ENCODE results near the gene OGFOD3.

The OGFOD3 gene

DNA sequence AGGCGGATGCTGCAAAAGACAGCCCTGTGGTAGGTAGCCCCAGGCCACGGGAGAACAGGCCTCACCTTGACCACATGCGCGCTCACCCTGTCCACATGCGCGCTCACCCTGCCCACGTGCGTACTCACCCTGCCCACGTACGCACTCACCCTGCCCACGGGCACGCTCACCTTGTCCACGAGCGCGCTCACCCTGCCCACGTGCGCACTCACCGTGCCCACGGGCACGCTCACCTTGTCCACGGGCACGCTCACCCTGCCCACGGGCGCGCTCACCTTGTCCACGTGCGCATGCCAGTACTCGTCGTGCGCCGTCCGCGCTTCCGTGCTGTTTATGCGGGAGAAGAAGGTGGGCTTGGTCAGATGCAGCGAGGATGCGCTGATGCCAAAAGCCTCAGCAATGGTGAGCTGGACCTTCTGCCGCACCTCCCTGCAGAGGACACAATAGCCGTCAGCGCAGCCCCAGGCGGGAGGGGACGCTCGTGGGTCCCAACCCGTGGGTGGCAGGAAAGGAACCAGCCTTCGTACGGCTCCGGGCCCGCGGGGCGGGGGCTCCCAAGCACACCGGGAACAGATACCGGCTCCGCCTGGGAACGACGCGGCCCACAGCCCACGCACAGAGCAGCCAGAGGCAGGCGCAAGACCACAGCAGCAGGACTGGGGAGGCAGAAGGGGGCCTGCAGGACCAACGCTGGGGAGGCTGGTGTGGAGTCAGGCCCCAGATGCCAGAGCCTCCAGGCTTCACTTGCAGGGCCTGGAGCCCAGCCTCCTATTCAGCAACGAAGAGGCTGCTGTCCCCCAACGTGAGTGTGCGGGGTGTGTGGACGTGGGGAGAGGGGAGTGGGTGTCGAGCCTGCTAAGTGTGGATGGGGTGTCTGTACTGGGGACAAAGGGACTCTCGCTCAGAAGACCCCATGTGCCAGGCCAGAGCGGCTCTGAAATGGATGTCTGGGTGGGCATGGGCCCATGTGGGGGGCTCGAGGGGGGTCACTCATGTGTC, 14.4 kb downstream of the OGFOD3 start:
- DNase-seq = no peak

DNA sequence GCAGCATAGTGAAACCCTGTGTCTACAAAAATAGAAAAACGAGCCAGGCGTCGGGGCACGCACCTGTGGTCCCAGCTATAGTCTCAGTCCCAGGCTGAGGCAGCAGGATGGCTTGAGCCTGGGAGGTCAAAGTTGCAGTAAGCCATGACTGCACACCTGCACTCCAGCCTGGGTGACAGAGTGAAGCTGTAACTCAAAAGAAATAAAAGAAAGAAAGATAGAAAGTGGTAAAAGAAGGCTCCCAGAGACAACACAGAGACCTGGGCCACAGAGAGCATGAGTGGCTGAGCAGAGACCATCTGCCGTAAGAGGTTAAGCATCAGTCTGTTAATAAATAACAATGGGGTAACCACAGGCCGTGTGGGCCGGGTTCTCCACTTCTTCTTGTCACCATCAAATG, 15.5 kb downstream of the OGFOD3 start:
- peak; percentile 88 for DNase-seq

DNA sequence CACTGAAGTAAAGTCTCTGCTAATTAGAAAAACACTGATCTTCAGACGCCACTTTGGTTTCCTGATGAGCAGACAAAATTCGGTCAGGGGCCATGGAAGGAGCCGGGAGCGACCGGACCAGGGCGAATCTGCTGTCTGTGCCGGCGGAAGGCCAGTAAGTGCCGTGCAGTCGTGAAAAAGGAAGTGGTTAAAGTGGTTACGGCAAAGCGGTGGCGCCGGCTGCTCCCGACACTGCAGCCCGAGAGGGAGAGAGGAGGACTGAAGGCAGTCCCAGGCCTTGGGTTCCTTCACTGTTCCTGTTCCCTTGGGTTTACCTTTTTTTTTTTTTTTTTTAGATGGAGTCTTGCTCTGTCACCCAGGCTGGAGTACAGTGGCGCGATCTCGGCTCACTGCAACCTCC, 17.6 kb downstream of the OGFOD3 start:
- peak; percentile 93 for DNase-seq

DNA sequence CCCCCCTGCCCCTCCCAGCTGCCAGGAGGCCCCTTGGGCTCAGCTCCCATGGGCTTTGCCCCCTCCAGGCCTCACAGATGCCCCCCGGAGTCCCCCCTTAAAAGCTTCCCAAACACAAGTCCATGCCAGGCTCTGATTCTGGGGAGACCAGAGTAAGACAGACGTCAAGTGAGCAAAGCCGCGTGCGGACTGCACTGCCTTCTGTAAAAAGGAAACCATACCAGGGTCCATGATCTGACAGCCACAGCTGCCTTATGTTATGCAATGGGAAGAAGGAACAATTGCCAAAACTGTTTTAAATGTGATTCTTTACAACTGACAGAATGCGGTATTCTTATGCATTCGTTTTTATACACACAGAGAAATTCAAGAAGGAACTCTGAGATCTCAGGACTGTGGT, 18.2 kb downstream of the OGFOD3 start:
- peak; percentile 38 for DNase-seq

DNA sequence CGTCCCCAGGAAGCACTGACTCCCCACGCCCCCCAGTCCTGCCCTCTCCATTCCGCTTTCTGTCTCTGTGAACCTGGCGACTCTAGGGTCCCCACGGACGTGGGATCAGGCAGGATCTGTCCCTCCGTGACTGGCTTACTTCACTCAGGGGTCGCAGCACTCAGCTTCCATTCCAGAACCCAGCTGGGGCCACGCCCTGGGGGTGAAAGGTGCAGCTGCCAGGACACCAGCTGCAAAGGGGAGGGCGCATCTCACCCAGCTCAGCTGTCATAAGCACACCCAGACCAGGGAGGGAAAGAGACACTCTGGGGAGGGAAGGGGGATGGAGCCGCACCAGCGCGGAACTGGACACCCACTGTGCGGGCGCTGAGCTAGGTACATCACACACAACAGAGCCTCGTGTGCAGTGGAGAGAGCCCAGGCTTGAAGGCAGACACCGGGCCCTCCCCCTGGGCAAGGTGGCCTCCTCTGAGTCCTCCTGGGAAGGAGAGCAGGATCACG, 18.7 kb downstream of the OGFOD3 start:
- DNase-seq = peak; percentile 29

DNA sequence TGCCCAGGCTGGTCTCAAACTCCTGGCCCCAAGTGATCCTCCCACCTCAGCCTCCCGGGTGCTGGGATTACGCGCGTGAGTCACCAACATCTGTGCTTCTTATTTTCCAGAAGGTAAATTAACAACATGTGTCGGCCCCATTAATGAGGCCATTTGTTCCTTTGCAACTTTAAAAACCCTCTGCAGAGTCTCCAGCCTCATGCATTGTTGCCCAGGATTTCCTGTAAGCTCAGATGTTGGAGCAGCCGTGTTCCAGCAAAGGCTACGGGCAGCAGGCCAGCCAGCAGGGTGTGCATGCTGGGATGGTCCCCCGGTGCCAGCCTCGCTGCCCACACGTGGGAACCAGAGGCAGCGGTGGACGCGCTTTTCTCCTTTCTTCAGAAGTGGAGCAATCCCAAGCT, 19.3 kb downstream of the OGFOD3 start:
- no peak for DNase-seq

DNA sequence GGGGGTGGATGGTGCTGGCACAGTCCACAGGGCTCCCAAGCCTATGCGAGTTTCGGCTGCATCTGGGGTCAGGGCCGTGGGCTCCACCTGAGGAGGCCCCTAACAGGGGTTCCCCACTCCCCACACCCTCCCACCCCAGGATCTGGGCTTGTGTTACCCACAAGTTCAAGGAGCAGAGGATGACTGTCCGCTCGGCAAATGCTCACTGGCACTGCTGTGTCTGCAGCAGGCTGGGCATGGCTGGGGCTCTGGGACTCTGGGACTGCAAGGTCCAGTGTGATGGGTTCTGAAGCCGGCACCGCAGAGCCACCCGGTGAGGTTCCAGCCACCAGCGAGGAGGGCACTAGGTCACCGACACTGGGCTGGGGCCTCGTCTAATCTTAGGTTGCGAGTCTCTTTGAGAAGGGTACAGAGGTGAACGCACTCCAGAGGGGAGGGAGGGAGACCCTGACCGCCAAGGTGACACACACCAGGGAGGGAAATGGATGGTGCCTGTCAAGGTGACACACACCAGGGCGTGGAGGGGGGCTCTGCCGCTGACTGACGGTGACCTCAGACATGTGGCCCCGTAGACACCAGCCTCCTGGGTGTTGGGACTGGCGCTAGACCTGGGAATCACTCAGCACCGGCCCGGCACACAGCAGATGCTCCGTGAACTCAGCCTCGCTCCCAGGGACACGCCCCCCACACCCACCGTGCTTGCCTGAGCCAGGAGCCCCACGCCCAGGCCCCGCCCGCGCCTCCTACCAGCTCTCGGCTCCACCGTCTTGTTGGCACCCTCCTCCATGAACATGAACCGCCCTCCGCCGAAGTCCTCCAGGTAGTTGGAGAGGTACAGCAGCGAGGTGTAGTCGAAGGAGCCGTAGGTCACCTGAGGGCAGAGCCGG, 20.7 kb downstream of the OGFOD3 start:
- no peak for DNase-seq

DNA sequence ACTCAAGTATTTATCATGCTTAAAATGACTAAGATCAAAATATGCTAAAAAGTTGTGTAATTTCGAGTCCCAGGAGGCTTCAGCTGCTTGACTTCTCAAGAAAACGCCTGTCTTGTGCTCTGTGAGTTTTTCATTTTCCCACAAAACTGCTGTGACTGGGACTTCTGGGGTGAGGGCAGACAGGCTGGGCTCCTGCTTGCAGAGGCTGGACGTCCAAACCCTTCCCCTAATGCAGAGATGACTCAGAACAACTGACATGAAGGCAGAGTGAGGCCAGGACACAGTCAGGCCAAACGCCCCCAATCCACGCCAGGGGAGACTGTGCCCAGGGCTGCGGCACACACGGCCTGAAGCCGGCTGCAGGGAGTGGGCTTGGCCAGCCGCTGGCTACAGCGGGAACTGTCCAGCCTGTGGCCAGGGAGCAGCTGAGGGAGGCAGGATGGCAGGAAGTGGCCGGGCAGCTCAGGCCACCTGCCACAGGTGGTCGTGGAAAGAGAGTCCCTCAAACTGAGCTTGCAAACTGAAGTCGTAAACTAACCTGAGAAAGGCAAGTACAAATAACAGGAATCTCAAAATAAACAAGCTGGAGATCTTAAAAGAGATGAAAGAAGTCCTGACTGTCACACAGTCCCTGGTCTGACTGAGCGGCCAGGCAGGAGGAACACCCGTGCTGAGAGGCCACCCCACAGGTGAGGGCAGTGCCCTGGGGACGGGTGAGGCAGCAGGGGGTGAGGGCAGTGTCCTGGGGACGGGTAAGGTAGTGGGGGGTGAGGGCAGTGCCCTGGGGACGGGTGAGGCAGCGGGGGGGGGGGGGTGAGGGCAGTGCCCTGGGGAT, 21.6 kb downstream of the OGFOD3 start:
- no peak for DNase-seq

DNA sequence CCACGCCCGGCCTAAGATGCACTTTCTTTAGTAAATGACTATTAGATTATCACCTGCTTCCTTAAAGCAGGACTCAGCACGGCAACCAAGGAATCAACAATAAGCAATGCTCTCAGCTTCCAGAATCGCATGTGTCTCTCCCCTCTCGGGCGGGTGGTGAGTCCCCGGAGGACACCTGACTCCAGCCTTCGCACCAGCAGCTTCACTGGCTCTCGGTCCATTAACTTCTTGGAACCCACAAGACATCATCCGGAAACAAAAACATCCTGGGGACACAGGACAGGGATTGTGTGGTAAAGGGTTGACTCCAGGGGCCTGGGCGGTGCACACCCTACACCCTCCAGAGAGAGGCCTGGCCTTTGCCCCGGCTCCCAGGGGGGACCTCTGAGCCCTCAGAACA, 24.1 kb downstream of the OGFOD3 start:
- no peak for DNase-seq

DNA sequence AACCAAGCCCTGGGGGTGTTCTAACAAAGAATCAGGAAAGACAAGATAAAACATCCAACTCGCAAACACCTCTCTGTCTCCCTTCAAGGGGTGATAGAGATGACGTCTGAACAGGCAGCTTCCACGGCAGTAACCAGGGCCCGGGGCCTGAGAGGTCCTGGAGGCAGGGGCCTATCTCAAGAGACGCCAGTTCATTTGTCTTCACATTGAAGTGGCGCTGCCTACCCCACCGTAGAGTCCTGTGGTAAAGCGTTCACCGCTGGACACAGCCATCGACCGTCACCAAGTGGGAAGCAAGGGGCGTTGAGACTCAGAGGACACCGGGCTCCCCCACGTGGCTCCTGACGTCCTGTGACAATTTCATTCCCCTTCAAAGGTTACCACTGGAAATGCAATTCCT, 25.4 kb downstream of the OGFOD3 start:
- no peak for DNase-seq

DNA sequence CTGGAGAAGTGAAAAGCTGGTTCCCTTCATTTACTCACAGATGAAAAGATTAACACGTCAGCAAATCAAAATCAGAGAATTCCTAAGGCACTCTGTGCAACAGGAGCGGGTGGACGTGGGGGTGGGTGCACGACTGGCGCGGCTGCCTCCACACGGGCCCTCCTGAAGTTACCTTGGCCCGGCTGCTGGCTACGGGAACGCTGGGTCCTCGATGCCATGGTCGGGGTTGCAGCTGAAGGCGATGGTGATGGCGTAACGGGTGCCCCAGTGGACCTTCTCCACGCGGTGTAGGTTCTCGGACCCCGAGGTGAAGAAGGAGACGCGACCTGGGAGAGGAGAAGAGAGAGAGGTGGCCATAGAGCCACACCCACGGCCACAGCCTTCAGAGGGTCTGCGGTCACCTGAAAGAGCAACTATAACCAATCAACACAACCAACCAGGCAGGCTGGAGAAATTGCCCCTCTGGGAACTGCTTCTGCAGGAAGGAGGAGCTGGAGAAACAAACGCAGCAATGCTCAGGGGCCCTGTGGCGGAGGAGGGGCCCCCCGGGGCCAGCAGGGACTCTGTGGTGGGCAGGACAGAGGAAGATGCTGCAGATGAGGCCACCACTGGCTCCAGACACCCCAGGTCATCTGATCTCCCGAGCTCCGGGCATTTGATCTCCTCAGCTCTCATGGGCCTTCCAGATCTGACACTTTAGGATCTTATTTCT, 26.0 kb downstream of the OGFOD3 start:
- no peak for DNase-seq

DNA sequence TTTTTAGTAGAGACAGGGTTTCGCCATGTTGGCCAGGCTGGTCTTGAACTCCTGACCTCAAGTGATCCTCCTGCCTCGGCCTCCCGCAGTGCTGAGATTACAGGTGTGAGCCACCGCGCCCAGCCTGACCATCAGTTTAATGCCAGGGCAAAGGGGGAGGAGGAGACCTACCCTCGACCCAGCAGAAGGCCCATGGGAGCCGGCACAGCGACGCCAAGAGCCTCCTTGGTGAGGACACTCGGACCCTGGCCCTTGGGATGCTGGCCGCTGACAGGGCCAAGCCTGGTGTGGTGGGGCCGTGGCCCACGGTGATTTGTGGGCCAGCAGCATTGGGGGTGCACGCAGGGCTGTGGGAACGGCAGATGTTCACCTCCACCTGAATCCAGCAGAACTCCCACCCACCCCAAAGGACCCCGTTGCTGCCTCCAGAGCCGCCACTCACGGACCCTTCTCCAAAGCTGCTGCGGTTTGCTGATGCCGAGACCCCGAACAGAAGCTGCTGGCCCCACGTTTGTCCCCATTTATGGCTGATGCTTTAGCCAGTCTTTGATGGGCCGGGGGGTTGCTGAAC, 26.8 kb downstream of the OGFOD3 start:
- DNase-seq = no peak

DNA sequence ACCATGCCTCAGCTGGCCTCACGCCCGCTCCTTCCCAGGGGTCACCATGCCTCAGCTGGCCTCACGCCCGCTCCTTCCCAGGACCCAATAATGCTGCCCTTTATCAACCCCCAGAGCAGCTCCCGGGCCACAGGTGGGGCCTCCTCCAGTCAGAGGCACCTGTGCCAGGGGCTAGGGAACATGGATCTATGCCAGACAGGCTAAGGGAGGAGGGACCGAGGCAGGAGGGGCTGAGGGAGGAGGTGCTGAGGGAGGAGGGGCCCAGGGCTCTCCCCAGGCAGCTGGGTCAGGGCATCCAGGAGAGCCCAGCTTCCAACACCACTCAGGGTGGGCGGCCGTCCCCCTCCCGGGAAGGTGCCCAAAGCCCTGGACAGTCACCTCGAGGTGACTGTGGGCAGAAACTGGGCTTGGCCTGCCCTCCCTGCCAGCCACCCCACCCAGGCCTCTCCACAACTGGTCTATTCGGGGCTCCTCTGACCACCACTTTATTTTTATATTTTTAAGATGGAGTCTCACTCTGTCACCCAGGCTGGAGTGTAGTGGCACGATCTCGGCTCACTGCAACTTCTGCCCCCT, 27.4 kb downstream of the OGFOD3 start:
- DNase-seq = peak; percentile 50

DNA sequence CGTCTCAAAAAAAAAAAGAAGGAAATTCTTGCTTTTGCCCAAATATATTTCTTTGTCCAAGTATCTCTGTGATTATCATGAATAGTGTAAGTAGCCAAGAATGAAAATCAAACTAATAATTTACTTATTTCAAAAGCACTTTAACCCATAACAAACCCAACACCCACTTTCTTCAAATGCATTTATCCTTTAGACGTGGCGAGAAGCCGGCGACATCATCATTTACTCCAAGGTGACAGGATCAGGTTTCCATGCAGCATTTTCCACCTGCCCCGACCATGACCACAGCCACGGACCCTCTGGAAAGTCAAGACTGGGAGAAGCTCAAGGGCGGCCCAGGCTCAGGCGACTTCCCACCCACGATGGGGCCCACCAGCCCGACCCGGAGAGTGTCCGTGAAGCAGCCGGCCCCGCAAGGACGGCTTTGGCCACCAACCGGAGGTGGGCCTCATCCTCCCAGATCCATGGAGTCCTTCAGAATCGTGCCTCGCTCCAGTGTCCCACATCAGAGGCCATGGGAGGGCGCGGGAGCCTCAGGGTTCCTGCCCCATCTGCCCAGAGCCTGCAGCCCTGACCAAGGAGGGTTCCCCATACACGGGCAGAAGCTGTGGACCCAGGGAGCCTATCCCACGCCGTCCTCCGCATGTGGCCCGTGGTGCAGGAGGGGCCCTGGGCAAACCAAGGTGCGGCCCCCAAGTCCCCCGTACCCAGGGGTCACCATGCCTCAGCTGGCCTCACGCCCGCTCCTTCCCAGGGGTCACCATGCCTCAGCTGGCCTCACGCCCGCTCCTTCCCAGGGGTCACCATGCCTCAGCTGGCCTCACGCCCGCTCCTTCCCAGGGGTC, 28.1 kb downstream of the OGFOD3 start:
- DNase-seq = no peak

DNA sequence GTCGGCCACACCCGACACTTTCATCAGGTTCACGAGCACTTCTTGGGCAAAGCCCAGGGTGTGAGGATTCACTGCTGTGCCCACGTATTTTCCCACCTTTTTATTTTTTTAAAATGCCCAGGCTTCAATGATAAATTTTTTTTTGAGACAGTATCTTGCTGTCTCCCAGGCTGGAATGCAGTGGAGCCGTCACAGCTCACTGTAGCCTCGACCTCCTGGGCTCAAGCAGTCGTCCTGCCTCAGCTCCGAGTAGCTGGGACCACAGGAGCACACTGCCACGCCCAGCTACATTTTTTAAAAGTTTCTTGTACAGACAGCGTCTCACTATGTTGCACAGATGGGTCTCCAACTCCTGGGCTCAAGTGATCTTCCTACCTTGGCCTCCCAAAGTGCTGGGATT, 29.0 kb downstream of the OGFOD3 start:
- no peak for DNase-seq

DNA sequence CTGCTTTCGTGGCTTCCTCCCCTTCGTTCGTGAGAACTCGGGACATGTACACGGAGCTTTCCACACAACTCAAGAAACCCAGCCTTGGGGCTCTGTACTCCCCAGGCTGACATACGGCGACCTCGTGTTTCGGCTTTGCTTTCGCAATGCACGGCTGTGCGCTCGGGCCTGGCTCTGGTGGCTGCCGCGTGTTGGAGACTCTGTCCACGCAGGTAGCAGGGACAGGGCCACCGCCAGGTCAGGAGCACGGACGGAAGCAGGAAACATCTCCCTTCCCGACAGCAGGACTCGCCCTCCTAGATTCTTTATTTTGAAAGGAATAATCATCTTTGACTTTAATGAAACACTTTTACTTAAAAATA, 29.5 kb downstream of the OGFOD3 start:
- DNase-seq = no peak

DNA sequence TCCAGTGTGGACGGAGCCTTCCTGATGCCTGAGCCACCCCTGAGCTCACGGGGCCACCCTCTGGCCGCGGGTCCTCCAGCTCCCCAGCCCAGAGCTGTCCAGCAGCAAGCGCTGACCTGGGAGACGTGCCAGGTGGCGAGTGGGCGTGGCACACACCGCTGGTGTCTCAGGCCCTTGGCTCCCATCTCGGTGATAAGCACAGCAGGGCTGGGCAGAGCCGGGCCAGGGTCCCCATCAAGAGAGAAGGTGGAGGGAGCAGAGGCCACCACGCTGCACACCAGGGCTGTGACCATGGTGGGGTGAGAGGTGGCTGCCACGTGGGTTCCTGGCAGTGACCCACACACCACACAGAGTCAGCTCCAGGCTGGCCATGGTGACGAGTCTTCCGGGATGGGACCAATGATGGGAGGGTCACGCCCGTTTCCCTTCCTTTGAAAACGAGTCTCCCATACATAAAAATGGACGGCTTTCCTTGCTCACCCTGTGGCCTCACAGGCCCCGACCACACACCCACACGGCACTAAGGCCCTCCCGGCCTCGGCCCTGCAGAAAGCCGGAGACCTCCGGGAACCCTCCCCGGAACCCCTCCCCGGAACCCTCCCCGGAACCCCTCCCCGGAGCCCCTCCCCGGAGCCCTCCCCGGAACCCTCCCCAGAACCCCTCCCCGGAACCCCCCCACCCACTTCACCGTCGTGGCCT, 30.0 kb downstream of the OGFOD3 start:
- DNase-seq = peak; percentile 39

DNA sequence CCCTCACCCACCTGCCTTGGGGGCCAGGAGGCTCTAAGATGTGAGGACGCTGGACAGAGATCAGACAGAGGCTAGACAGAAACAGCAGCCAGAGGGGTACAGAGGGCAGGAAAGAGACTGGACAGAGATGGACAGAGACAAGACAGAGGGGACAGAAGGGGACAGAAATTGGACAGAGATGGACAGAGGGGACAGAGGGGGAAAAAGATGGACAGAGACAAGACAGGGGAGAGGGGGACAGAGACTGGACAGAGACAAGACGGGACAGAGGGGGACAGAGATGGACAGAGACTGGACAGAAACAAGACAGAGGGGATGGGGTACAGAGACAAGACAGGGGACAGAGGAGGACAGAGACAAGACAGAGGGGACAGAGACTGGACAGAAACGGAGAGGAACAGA, 30.7 kb downstream of the OGFOD3 start:
- DNase-seq = no peak

DNA sequence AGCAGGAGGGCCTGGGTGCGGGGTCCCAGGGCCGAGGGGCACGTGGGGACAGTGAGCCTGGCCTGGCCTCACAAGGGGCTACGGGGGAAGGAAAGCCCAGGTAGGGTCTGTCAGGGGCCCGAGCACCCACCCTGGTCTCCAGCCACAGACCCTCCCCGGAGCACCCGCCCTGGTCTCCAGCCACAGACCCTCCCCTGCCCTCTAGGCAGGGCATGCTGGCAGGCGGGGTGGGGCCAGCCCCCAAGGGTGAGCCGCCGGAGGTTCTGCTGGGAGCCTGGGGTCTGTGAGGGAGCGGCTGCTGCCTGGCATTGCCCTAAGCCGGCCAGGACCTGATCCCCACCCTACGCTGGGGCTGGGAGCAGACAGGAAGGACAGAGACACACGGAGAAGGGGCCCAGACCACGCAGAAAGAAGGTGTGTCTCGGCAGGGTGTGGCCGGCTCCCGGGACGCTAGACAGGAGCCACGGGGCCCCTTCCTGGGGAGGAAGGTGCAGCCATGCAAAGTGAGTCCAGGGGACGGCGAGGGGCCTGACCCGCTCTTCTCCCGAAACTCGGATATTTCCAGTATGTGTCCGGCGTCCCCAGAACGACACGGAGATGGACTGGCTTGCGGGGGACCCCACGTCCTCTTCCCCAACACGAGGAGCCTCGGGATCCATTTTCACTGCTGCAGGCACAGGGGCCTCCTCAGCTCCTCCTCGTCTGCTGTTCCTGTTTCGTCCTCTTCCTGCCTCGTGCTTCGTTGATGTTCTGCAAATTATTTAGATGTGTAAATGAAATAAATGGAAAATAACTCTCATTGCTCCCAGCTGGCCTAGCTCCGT, 31.3 kb downstream of the OGFOD3 start:
- DNase-seq = no peak
